ENCODE measurements around the gene SHH. TPM values are rescaled to one million over a fixed set of nuclear protein-coding genes. Genes with fewer than 3 reads are reported as not detected.

Gene SHH
- total and polyA plus RNA-seq, 2 of the 13 experiments (the other 11 are each of a cell fraction or from before 2014, with no cell fraction given): 1.9 to 3.4 TPM

DNA sequence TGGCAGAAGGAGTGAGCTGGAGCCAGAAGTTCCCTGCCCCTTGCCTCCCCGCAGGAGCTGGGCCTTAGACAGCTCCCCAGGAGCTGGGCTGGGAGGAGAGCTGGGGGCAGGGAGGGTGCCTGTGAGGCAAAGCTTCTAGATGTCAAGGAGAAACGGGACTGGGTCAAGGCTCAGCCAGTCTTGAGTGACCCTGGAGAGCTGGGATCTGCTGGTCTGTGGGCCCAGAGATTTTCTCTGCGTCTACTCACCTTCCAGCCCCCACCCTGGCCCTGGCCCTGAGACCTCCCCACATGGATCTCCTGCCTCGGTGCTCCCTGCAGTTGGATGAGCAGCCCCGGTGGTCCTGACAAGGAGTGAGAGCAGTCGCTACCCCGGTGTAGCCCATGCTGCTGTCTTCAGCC lies 20.3 kb upstream of the SHH start (continued):
- TF ChIP-seq, protein P1, sequence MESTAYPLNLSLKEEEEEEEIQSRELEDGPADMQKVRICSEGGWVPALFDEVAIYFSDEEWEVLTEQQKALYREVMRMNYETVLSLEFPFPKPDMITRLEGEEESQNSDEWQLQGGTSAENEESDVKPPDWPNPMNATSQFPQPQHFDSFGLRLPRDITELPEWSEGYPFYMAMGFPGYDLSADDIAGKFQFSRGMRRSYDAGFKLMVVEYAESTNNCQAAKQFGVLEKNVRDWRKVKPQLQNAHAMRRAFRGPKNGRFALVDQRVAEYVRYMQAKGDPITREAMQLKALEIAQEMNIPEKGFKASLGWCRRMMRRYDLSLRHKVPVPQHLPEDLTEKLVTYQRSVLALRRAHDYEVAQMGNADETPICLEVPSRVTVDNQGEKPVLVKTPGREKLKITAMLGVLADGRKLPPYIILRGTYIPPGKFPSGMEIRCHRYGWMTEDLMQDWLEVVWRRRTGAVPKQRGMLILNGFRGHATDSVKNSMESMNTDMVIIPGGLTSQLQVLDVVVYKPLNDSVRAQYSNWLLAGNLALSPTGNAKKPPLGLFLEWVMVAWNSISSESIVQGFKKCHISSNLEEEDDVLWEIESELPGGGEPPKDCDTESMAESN (CRISPR knock-in tag; conservative IDR thresholded peaks at IDR 0.05): no peak
- no peak for TF ChIP-seq ZNF329 (CRISPR knock-in tag; IDR thresholded peaks at IDR 0.05; ENCODE audit: low read depth)
- no peak for TF ChIP-seq HMGA1 (CRISPR knock-in tag; conservative IDR thresholded peaks at IDR 0.05)
- TF ChIP-seq, protein P2, sequence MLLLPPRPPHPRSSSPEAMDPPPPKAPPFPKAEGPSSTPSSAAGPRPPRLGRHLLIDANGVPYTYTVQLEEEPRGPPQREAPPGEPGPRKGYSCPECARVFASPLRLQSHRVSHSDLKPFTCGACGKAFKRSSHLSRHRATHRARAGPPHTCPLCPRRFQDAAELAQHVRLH (CRISPR knock-in tag; IDR thresholded peaks at IDR 0.05; ENCODE audit: borderline replicate concordance, low read depth): no peak
- TF ChIP-seq ARHGAP35 (CRISPR knock-in tag; IDR thresholded peaks at IDR 0.05; ENCODE audit: borderline replicate concordance): no peak
- no peak for TF ChIP-seq NFATC3 (CRISPR knock-in tag; IDR thresholded peaks at IDR 0.05)
- TF ChIP-seq MIER2 (CRISPR knock-in tag; IDR thresholded peaks at IDR 0.05): no peak

DNA sequence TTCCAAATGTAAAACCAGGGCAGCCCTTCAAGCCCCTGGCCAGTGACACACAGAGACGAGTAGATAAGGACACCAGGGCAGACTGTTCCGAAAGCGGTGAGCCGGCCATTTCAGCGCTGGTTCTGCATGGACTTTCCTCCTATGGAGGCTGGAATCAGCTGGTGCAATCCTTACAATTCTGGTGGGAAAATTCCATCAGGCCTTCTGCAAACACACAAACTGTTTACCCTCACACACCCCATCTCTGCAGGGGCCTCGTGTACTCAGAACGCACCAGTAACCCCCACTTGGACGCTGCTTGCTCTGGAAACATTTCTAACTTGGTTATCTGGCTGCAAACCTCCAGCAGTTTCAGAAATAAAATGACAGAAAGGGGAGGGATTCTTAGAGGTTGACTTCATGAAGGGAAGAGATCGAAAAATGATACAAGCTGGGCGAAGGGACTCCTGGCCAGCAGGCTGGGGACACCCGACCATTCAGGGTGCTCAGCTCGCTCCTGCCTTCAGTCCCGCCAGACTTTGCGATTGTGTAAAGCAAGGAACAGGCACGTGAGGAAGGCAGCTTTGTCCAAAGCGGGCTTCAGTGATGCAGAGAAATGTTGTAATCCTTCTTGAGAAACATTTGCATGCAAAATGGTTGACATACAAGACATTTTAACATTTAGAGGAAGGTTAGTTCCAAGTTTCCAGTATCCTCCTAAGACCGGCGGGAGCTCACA lies 19.7 kb upstream of the SHH start:
- peak overlapping the region; percentile 63 for H2AFZ ChIP-seq (ENCODE audit: low read length)
- WGBS (ENCODE audit: low lambda C conversion rate): 27% methylated on average over 18 of the region's 18 CpGs
- H3K27me3 ChIP-seq (ENCODE audit: control insufficient read depth in 1 of 2, insufficient read depth in 2 of 2, low read length in 2 of 2): peaks cover 7 to 51% of the 10 kb centered on the region in 2 experiments; a peak in 4 of 5 replicates
- no peaks in the 10 kb centered on the region for H4K20me1 ChIP-seq (ENCODE audit: insufficient read depth, low read length)
- ATAC-seq (peak; percentile 77), FAIRE-seq (peak; percentile 59), DNase-seq (ENCODE audit: low spot score) (peak; percentile 46)
- CTCF ChIA-PET (ENCODE audit: low intra/inter-chr PET ratio, low total read pairs): no interaction called here
- H3K9ac ChIP-seq (ENCODE audit: insufficient read depth, low read depth, low read length): no peak overlapping the region
- H3K79me2 ChIP-seq (ENCODE audit: insufficient read depth, low read length): no peaks in the 10 kb centered on the region
- H3K9me3 ChIP-seq (ENCODE audit: low read length): no peaks in the 10 kb centered on the region
- H3K4me1 ChIP-seq (ENCODE audit: insufficient read depth, low read length): peaks cover 22% of the 10 kb centered on the region
- peak overlapping the region in 2 of 3 experiments; percentile 18 to 48; a peak in 2 of 6 replicates for H3K4me3 ChIP-seq (replicated peaks in 1 of 3; ENCODE audit: insufficient read depth in 1 of 3, low read depth in 2 of 3, low read length in 3 of 3)
- BruUV-seq (replicated peaks): no TSS peak
- H3K27ac ChIP-seq (ENCODE audit: extremely low read length, insufficient read depth, low read length): no peak overlapping the region
- peak overlapping the region; percentile 74 for H3K4me2 ChIP-seq (ENCODE audit: low read depth, low read length)
- POLR2A ChIA-PET: interaction anchor here (1.2 kb wide), 1 partner anchor 130 kb away, joined by 3 read pairs; no protein-coding TSS in a partner anchor
- no peaks in the 10 kb centered on the region for H3K36me3 ChIP-seq (replicated peaks in 1 of 2; ENCODE audit: control insufficient read depth in 1 of 2, insufficient read depth in 2 of 2, low read length in 2 of 2)
- intact Hi-C loops (cut with micrococcal nuclease; ENCODE audit: unreplicated experiment): no loop called here
- in situ Hi-C loops (cut with HindIII; ENCODE audit: extremely low pct_ligation_motif_present, low pct_unique_long_range_greater_than_20kb): no loop called here
- TF ChIP-seq, protein P3, sequence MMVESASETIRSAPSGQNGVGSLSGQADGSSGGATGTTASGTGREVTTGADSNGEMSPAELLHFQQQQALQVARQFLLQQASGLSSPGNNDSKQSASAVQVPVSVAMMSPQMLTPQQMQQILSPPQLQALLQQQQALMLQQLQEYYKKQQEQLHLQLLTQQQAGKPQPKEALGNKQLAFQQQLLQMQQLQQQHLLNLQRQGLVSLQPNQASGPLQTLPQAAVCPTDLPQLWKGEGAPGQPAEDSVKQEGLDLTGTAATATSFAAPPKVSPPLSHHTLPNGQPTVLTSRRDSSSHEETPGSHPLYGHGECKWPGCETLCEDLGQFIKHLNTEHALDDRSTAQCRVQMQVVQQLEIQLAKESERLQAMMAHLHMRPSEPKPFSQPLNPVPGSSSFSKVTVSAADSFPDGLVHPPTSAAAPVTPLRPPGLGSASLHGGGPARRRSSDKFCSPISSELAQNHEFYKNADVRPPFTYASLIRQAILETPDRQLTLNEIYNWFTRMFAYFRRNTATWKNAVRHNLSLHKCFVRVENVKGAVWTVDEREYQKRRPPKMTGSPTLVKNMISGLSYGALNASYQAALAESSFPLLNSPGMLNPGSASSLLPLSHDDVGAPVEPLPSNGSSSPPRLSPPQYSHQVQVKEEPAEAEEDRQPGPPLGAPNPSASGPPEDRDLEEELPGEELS (CRISPR knock-in tag; IDR thresholded peaks at IDR 0.05): 0 out of 2 replicates have a peak, but pooled peaks have one; percentile 36
- no peak for TF ChIP-seq SOX6 (IDR thresholded peaks at IDR 0.05)
- peak; percentile 41 for TF ChIP-seq SOX6 (CRISPR knock-in tag; IDR thresholded peaks at IDR 0.05)
- TF ChIP-seq, protein P4, sequence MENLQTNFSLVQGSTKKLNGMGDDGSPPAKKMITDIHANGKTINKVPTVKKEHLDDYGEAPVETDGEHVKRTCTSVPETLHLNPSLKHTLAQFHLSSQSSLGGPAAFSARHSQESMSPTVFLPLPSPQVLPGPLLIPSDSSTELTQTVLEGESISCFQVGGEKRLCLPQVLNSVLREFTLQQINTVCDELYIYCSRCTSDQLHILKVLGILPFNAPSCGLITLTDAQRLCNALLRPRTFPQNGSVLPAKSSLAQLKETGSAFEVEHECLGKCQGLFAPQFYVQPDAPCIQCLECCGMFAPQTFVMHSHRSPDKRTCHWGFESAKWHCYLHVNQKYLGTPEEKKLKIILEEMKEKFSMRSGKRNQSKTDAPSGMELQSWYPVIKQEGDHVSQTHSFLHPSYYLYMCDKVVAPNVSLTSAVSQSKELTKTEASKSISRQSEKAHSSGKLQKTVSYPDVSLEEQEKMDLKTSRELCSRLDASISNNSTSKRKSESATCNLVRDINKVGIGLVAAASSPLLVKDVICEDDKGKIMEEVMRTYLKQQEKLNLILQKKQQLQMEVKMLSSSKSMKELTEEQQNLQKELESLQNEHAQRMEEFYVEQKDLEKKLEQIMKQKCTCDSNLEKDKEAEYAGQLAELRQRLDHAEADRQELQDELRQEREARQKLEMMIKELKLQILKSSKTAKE (CRISPR knock-in tag; IDR thresholded peaks at IDR 0.05; ENCODE audit: borderline replicate concordance): no peak
- TF ChIP-seq PCBP2 (optimal IDR thresholded peaks at IDR 0.05; ENCODE audit: low read depth, low read length, poor library complexity, severe bottlenecking): no peak
- TF ChIP-seq ZNF564 (CRISPR knock-in tag; IDR thresholded peaks at IDR 0.05): no peak
- 0 out of 2 replicates have a peak, but pooled peaks have one; percentile 17 for TF ChIP-seq BCL6 (CRISPR knock-in tag; IDR thresholded peaks at IDR 0.05)
- TF ChIP-seq BRD4 (CRISPR knock-in tag; IDR thresholded peaks at IDR 0.05): no peak

All from HepG2 (cell line).